A673 (cell line): ENCODE results near the gene ABCB8.

Source experiments
- CTCF ChIP-seq: fragments of 300-800, 200-600 bp; sonication (generic); conservative IDR thresholded peaks from 2 replicates; pipeline ENCODE4 v1.5.1; 2017; ENCODE audit warnings: low read depth, mild to moderate bottlenecking, antibody characterized with exemption, low read length, moderate library complexity, mixed read lengths
- EZH2 ChIP-seq: fragments of 200-600 bp; sonication (generic); IDR thresholded peaks from 2 replicates; pipeline ENCODE4 v1.6.1; 2017; ENCODE audit warnings: borderline replicate concordance, low read depth, mild to moderate bottlenecking, mixed read lengths, antibody characterized with exemption, low read length; ENCODE audit not compliant: poor library complexity, severe bottlenecking

GRCh38 chr7:151075662-151075971, 47.4 kb downstream of the ABCB8 start:
- TF ChIP-seq CTCF (no peak), EZH2 (no peak)
